K562 (cell line): Measurements from ENCODE around the gene HTR2C. TPM values are rescaled to one million over a fixed set of nuclear protein-coding genes. Genes with fewer than 3 reads are reported as not detected.

Source experiments
- ATAC-seq: fragments of 200-7000 bp; cut with Tn5 transposase; 3 replicates; pipeline ENCODE4 v1.9.1; 2020; ENCODE audit warnings: moderate library complexity
- BruUV-seq: library from RNA; stranded (reverse); fragments of 400-500 nt; replicated peaks from 2 replicates; lab custom pipeline; 2021; lab: Mats Ljungman, UMichigan
- CTCF ChIA-PET: fragments of 300-600 bp; formaldehyde crosslinking; extraction: SDS; loops from one replicate; lab custom pipeline; 2021; ENCODE audit warnings: low intra/inter-chr PET ratio; lab: Yijun Ruan, JAX
- POLR2A ChIA-PET: fragments of 300-600, 350-650 bp; sonication (Branson Sonifier 250); formaldehyde crosslinking; extraction: SDS; loops from one replicate; lab custom pipeline; 2021; ENCODE audit warnings: antibody characterized with exemption, inconsistent platforms; lab: Yijun Ruan, JAX
- DNase-seq, 4 experiments: peaks; one replicate each; pipeline versions ENCODE4 v3.0.0 to v3.0.0-alpha.2; 2011 to 2018; ENCODE audit warnings: low spot score in 3 of 4, mixed read lengths in 3 of 4; ENCODE audit errors: extremely low read depth in 1 of 4
- FAIRE-seq: peaks from 2 replicates; lab custom pipeline; 2011; peaks lifted over from hg19 to GRCh38; lab: Jason Lieb, UNC
- H2AFZ ChIP-seq: 2 replicates; pipeline ENCODE4 v1.6.0; 2011; ENCODE audit warnings: low read depth, low read length, control low read depth, inconsistent platforms
- H3K27ac ChIP-seq: fragments of 200-600 bp; 3 replicates; pipeline ENCODE4 v1.8.0; 2011; ENCODE audit warnings: low read depth, mild to moderate bottlenecking, control low read depth, inconsistent platforms, low read length, moderate library complexity, mixed read lengths; ENCODE audit errors: extremely low read depth
- H3K27me3 ChIP-seq, 2 experiments: fragments of 300-600 bp in 1 of 2; 2 replicates in 1 of 2; 3 replicates in 1 of 2; pipeline versions ENCODE4 v1.6.0 to v1.8.0; 2011; ENCODE audit warnings: inconsistent platforms in 2 of 2, low read length in 2 of 2, mild to moderate bottlenecking in 1 of 2, mixed read lengths in 1 of 2, moderate library complexity in 1 of 2; ENCODE audit not compliant: control insufficient read depth in 2 of 2, insufficient read depth in 2 of 2
- H3K36me3 ChIP-seq: fragments of 300-600 bp; 3 replicates; pipeline ENCODE4 v1.8.0; 2011; ENCODE audit warnings: mild to moderate bottlenecking, low read length, inconsistent platforms; ENCODE audit not compliant: control insufficient read depth, insufficient read depth
- H3K4me1 ChIP-seq, 2 experiments: fragments of 200-600 bp in 1 of 2; replicated peaks in 1 of 2; 2 replicates in 1 of 2; 3 replicates in 1 of 2; pipeline versions ENCODE4 v1.5.1 to v1.8.0; 2011; ENCODE audit warnings: inconsistent platforms in 2 of 2, low read length in 2 of 2, mild to moderate bottlenecking in 1 of 2, mixed read lengths in 1 of 2, moderate library complexity in 1 of 2; ENCODE audit not compliant: control insufficient read depth in 2 of 2, insufficient read depth in 2 of 2
- H3K4me2 ChIP-seq: 2 replicates; pipeline ENCODE4 v1.6.1; 2011; ENCODE audit warnings: low read length, control low read depth, inconsistent platforms, mixed read lengths; ENCODE audit not compliant: insufficient read depth
- H3K4me3 ChIP-seq: fragments of 200-600 bp; sonication (generic), shearing (Covaris generic); 2 replicates; pipeline ENCODE4 v1.5.1; 2016; ENCODE audit warnings: control low read depth, inconsistent platforms
- H3K79me2 ChIP-seq: fragments of 200-600 bp; 3 replicates; pipeline ENCODE4 v1.8.0; 2011; ENCODE audit warnings: low read length, inconsistent platforms; ENCODE audit not compliant: control insufficient read depth, insufficient read depth
- H3K9ac ChIP-seq, 2 experiments: 2 replicates each; pipeline versions ENCODE4 v1.6.0 to v1.6.1; 2011; ENCODE audit warnings: low read depth in 2 of 2, low read length in 2 of 2, control low read depth in 1 of 2, inconsistent platforms in 1 of 2, mild to moderate bottlenecking in 1 of 2, mixed read lengths in 1 of 2; ENCODE audit not compliant: insufficient read depth in 1 of 2
- H3K9me1 ChIP-seq: one replicate; pipeline ENCODE4 v1.6.0; 2011; ENCODE audit warnings: inconsistent platforms, mild to moderate bottlenecking, low read length, moderate library complexity; ENCODE audit not compliant: control insufficient read depth, insufficient read depth
- H3K9me3 ChIP-seq: replicated peaks from 2 replicates; pipeline ENCODE4 v1.5.1; 2011; ENCODE audit warnings: low read depth, low read length, inconsistent platforms; ENCODE audit not compliant: control insufficient read depth, insufficient read depth
- H4K20me1 ChIP-seq: replicated peaks from 2 replicates; pipeline ENCODE4 v1.6.1; 2011; ENCODE audit warnings: low read length, inconsistent platforms, mixed read lengths; ENCODE audit not compliant: control insufficient read depth, insufficient read depth
- RAD21 ChIP-seq, 2 experiments: fragments of 250-450 bp in 1 of 2; fragments of 450-650 bp in 1 of 2; sonication (Bioruptor Pico) in 1 of 2; formaldehyde crosslinking in 1 of 2; IDR thresholded peaks in 1 of 2; conservative IDR thresholded peaks in 1 of 2; 2 replicates each; pipeline versions ENCODE4 v1.4.0 to v1.8.0; 2020 to 2022; ENCODE audit warnings: mild to moderate bottlenecking in 2 of 2, moderate library complexity in 1 of 2
- WGBS: fragments of 100-300 bp; shearing (Covaris generic); methylation state at CpG from one replicate; pipeline ENCODE4 v1.1.6; 2016; ENCODE audit warnings: low coverage, mixed read lengths; ENCODE audit not compliant: insufficient coverage; ENCODE audit errors: missing lambda C conversion rate; 5-methylcytosine and 5-hydroxymethylcytosine counted together
- in situ Hi-C: fragments of 300-500 bp; cut with MboI; formaldehyde crosslinking; loops from 4 replicates; pipeline ENCODE4 v1.15.0; 2018; ENCODE audit warnings: inconsistent platforms, mixed read lengths
- intact Hi-C: fragments of 100-400 bp; cut with micrococcal nuclease; formaldehyde crosslinking; loops from 2 replicates; pipeline ENCODE4 v1.14.2; 2022
- polyA plus RNA-seq, 8 experiments: library from polyadenylated mRNA; depleted of rRNA in 4 of 8; stranded (reverse) in 5 of 8; unstranded in 3 of 8; fragments of >200 nt; fragmentation: Nextera tagmentation in 2 of 8; fragmentation: Illumina TruSeq in 1 of 8; extraction: Ambion mirVana in 2 of 8; extraction: Trizol in 1 of 8; gene quantifications; 2 replicates each; pipeline versions ENCODE4 v1.2.1 to v1.2.3, GENCODE V29; 2011 to 2014; ENCODE audit warnings: inconsistent platforms in 1 of 8, missing spikeins in 1 of 8
- total RNA-seq, 7 experiments: library from RNA; depleted of rRNA in 6 of 7; stranded (reverse); fragments of >200 nt in 6 of 7; fragmentation: Illumina TruSeq in 2 of 7; extraction: Trizol in 2 of 7; gene quantifications; 2 replicates each; pipeline versions ENCODE4 v1.2.1 to v1.2.3, GENCODE V29; 2011 to 2021; ENCODE audit warnings: low replicate concordance in 1 of 7
- TF ChIP-seq, protein P1 (sequence below): fragments of 450-650 bp; IDR thresholded peaks from 2 replicates; pipeline ENCODE4 v1.6.1; 2016; ENCODE audit warnings: mild to moderate bottlenecking

HTR2C gene
- total and polyA plus RNA-seq, 9 of the 15 experiments (the other 6 are each of a cell fraction or from before 2014, with no cell fraction given) = 0.04 to 0.22 (median 0.10) TPM

DNA sequence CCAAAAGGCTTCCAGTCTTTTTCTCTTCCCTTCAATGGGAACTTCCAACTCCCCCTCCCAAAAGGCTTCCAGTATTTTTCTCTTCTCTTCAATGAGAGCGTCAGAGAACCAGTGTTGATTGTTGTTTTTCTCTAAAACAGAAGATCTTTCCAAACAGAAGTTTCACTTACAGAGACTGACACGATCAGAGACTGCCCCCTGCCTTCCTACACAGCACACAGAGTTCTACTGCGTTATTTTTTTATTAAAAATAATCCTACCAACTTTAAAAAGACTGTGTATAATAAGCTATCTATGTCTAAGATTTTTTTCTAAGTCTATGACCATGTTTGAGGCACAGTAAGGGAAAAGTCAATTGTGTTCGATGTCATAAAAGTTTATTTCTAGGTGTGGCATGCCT, 3.5 kb upstream of the HTR2C start:
- Histone ChIP-seq H3K4me3 (no peak overlapping the region), H3K9me3 (no peaks in the 10 kb centered on the region), H3K9me1 (no peaks in the 10 kb centered on the region), H3K4me1 (no peaks in the 10 kb centered on the region; a peak in 1 of 5 replicates), H4K20me1 (no peaks in the 10 kb centered on the region), H3K27me3 (peaks cover 7 to 32% of the 10 kb centered on the region in 2 experiments; a peak in 4 of 5 replicates), H3K27ac (no peak overlapping the region), H3K4me2 (no peak overlapping the region), H3K36me3 (no peaks in the 10 kb centered on the region), H3K9ac (no peak overlapping the region), H3K79me2 (no peaks in the 10 kb centered on the region), H2AFZ (no peak overlapping the region)
- ChIA-PET CTCF (no interaction called here), POLR2A (interaction anchor here (1.4 kb wide), 1 partner anchor 36 kb away, joined by 4 read pairs; no protein-coding TSS in a partner anchor)
- TF ChIP-seq, protein P1, sequence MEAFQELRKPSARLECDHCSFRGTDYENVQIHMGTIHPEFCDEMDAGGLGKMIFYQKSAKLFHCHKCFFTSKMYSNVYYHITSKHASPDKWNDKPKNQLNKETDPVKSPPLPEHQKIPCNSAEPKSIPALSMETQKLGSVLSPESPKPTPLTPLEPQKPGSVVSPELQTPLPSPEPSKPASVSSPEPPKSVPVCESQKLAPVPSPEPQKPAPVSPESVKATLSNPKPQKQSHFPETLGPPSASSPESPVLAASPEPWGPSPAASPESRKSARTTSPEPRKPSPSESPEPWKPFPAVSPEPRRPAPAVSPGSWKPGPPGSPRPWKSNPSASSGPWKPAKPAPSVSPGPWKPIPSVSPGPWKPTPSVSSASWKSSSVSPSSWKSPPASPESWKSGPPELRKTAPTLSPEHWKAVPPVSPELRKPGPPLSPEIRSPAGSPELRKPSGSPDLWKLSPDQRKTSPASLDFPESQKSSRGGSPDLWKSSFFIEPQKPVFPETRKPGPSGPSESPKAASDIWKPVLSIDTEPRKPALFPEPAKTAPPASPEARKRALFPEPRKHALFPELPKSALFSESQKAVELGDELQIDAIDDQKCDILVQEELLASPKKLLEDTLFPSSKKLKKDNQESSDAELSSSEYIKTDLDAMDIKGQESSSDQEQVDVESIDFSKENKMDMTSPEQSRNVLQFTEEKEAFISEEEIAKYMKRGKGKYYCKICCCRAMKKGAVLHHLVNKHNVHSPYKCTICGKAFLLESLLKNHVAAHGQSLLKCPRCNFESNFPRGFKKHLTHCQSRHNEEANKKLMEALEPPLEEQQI = no peak
- TF ChIP-seq RAD21 (CRISPR knock-in tag; conservative IDR thresholded peaks at IDR 0.05 in 1 of 2, IDR thresholded peaks at IDR 0.05 in 1 of 2) = peak in 1 of 2 experiments; percentile 21; a peak in 1 of 4 replicates
- intact Hi-C loops = no loop called here
- ATAC-seq (no peak), DNase-seq (no peak), FAIRE-seq (no peak)
- no TSS peak for BruUV-seq
- in situ Hi-C loops = no loop called here
- WGBS = 0% methylated on average over 4 of the region's 4 CpGs
